ENCODE results near the gene ARHGAP5. TPM values are rescaled to one million over a fixed set of nuclear protein-coding genes. Genes with fewer than 3 reads are reported as not detected.

The ARHGAP5 gene
- total RNA-seq, 1 donor from 2014 or later: 140 TPM

DNA sequence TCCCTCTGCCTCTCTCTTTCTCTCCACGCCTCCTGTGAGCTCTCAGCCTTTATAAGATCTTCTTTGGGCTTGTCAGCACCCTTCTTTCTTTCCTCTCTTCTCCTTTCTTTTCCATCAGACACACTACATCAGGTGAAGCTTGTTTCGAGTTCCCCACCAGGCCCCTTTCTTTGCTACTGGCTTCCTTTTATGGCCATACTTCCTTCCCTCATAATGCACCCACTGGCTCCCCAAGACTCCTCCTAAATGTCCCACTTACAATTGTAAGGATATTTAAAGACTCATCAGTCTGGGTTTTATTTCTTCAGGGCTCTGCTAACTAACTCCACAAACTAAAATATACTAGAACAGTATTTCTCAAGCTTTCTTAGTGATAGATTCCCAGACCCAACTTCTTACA, 129.4 kb downstream of the ARHGAP5 start:
- TF ChIP-seq, protein P1, sequence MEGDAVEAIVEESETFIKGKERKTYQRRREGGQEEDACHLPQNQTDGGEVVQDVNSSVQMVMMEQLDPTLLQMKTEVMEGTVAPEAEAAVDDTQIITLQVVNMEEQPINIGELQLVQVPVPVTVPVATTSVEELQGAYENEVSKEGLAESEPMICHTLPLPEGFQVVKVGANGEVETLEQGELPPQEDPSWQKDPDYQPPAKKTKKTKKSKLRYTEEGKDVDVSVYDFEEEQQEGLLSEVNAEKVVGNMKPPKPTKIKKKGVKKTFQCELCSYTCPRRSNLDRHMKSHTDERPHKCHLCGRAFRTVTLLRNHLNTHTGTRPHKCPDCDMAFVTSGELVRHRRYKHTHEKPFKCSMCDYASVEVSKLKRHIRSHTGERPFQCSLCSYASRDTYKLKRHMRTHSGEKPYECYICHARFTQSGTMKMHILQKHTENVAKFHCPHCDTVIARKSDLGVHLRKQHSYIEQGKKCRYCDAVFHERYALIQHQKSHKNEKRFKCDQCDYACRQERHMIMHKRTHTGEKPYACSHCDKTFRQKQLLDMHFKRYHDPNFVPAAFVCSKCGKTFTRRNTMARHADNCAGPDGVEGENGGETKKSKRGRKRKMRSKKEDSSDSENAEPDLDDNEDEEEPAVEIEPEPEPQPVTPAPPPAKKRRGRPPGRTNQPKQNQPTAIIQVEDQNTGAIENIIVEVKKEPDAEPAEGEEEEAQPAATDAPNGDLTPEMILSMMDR (IDR thresholded peaks at IDR 0.05; ENCODE audit: insufficient read depth, low read depth, low read length): no peak
- no peak for TF ChIP-seq EZH2 (IDR thresholded peaks at IDR 0.05; ENCODE audit: insufficient read depth, low read length)
- H3K9ac ChIP-seq (ENCODE audit: low read length): no peak overlapping the region
- Mint-ChIP-seq H3K27me3 (ENCODE audit: low read depth, unreplicated experiment) (no peaks in the 10 kb centered on the region), H3K4me3 (ENCODE audit: unreplicated experiment) (no peak overlapping the region), H3K27ac (ENCODE audit: unreplicated experiment) (no peak overlapping the region), H3K36me3 (ENCODE audit: low read depth, unreplicated experiment) (no peaks in the 10 kb centered on the region), H3K4me1 (ENCODE audit: low read depth, unreplicated experiment) (peaks cover 4% of the 10 kb centered on the region), H3K9me3 (ENCODE audit: unreplicated experiment) (no peaks in the 10 kb centered on the region)
- no peaks in the 10 kb centered on the region for H3K79me2 ChIP-seq (ENCODE audit: insufficient read depth, low read length)
- H2AFZ ChIP-seq (ENCODE audit: low read depth, low read length): no peak overlapping the region
- H4K20me1 ChIP-seq (ENCODE audit: insufficient read depth, low read length): no peaks in the 10 kb centered on the region
- no peaks in the 10 kb centered on the region for H3K36me3 ChIP-seq (ENCODE audit: insufficient read depth, low read length)
- no peaks in the 10 kb centered on the region for H3K27me3 ChIP-seq (ENCODE audit: insufficient read depth, low read length)
- no peak overlapping the region for H3K4me3 ChIP-seq (ENCODE audit: insufficient read depth, low read depth, low read length)
- peaks cover 5% of the 10 kb centered on the region for H3K4me1 ChIP-seq (ENCODE audit: insufficient read depth, low read length)
- no peak for FAIRE-seq
- no peaks in the 10 kb centered on the region for H3K9me3 ChIP-seq (ENCODE audit: insufficient read depth, low read depth, low read length)
- no peak for DNase-seq (ENCODE audit: low read depth)
- no peak overlapping the region for H3K27ac ChIP-seq (ENCODE audit: low read depth, low read length)
- no peak overlapping the region for H3K4me2 ChIP-seq (ENCODE audit: low read length)

DNA sequence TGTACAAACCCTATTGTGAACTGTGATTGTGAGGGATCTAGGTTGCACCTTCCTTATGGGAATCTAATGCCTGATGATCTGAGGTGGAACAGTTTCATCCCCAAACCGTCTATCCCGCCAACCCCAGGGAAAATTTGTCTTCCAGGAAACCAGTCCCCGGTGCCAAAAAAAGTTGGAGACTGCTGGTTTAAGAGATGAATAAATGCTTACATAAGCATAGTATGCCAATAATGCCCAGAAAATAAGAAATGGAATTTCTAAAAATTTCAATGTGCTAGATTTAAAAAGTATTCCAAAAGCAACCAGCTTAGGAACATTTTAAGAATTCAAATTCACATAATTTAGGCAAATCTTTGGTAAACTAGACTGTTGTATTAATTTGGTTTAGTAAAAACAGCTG, 131.4 kb downstream of the ARHGAP5 start:
- Histone ChIP-seq H3K4me2 (ENCODE audit: low read length) (no peak overlapping the region), H3K79me2 (ENCODE audit: insufficient read depth, low read length) (no peaks in the 10 kb centered on the region), H3K4me1 (ENCODE audit: insufficient read depth, low read length) (peaks cover 5% of the 10 kb centered on the region), H3K9me3 (ENCODE audit: insufficient read depth, low read depth, low read length) (no peaks in the 10 kb centered on the region), H2AFZ (ENCODE audit: low read depth, low read length) (no peak overlapping the region), H3K36me3 (ENCODE audit: insufficient read depth, low read length) (no peaks in the 10 kb centered on the region), H3K27me3 (ENCODE audit: insufficient read depth, low read length) (no peaks in the 10 kb centered on the region), H3K27ac (ENCODE audit: low read depth, low read length) (no peak overlapping the region), H4K20me1 (ENCODE audit: insufficient read depth, low read length) (no peaks in the 10 kb centered on the region), H3K9ac (ENCODE audit: low read length) (no peak overlapping the region), H3K4me3 (ENCODE audit: insufficient read depth, low read depth, low read length) (no peak overlapping the region)
- Mint-ChIP-seq H3K4me3 (ENCODE audit: unreplicated experiment) (no peak overlapping the region), H3K27ac (ENCODE audit: unreplicated experiment) (no peak overlapping the region), H3K4me1 (ENCODE audit: low read depth, unreplicated experiment) (no peaks in the 10 kb centered on the region), H3K27me3 (ENCODE audit: low read depth, unreplicated experiment) (no peaks in the 10 kb centered on the region), H3K9me3 (ENCODE audit: unreplicated experiment) (no peaks in the 10 kb centered on the region), H3K36me3 (ENCODE audit: low read depth, unreplicated experiment) (no peaks in the 10 kb centered on the region)
- DNase-seq (ENCODE audit: low read depth): no peak
- TF ChIP-seq, protein P1 (IDR thresholded peaks at IDR 0.05; ENCODE audit: insufficient read depth, low read depth, low read length): no peak
- no peak for TF ChIP-seq EZH2 (IDR thresholded peaks at IDR 0.05; ENCODE audit: insufficient read depth, low read length)
- no peak for FAIRE-seq

Other genes starting within 250 kb of the ARHGAP5 start
- not detected in 2 replicates for gene RNU6-7, start 124.7 kb downstream of the ARHGAP5 start, total RNA-seq
- gene RNU6-8, start 126.0 kb downstream of the ARHGAP5 start, total RNA-seq: not detected in 2 replicates